Left renal cortex interstitium (tissue), 4 donors: ENCODE measurements around the gene KRI1. TPM values are rescaled to one million over a fixed set of nuclear protein-coding genes. Genes with fewer than 3 reads are reported as not detected.
"Not testable (repeated sequence)": the region's sequence is repeated elsewhere in the genome, so short reads cannot be mapped to it uniquely, and the experiment has no call there.

Source experiments
- DNase-seq, 4 donors: peaks; one replicate each; pipeline ENCODE4 v3.0.0-alpha.2; 2013; ENCODE audit warnings: low read depth in 4 of 4, low spot score in 2 of 4, missing footprints in 1 of 4
- polyA plus RNA-seq, 4 donors: library from polyadenylated mRNA; unstranded; fragments of 120-200 nt; gene quantifications; one replicate each; pipeline ENCODE4 v1.2.1, GENCODE V29; 2013; ENCODE audit not compliant: insufficient read length in 4 of 4

Gene KRI1
- polyA plus RNA-seq, 4 donors: 33.4 to 47.2 (median 37.2) TPM

GRCh38 chr19:10577951-10578350 lies 12.1 kb upstream of the KRI1 start:
- DNase-seq: no peak

GRCh38 chr19:10575011-10575716 lies 9.4 kb upstream of the KRI1 start:
- no peak for DNase-seq

- DNase-seq: no peak
Observed at GRCh38 chr19:10574462-10574861, 8.7 kb upstream of the KRI1 start.

GRCh38 chr19:10573793-10574192 lies 8.0 kb upstream of the KRI1 start:
- not testable (repeated sequence) for DNase-seq

GRCh38 chr19:10568826-10569651 lies 3.2 kb upstream of the KRI1 start, which contains the start of gene CDKN2D:
Gene CDKN2D (minus strand): TSS chr19:10568979. CDS start chr19:10568653, 326 bp downstream.
- peak in 3 of 4 donors; percentile 98 for DNase-seq

- no peak for DNase-seq
Observed at GRCh38 chr19:10568062-10568825, 2.4 kb upstream of the KRI1 start.

GRCh38 chr19:10567656-10568055 lies 1.8 kb upstream of the KRI1 start:
- no peak for DNase-seq

GRCh38 chr19:10566658-10567410 lies 1.0 kb upstream of the KRI1 start:
- no peak for DNase-seq

GRCh38 chr19:10566408-10566657 lies 523 bp upstream of the KRI1 start:
- no peak for DNase-seq

GRCh38 chr19:10565028-10565566 lies 713 bp downstream of the KRI1 start:
- DNase-seq: no peak

- no peak for DNase-seq
Observed at GRCh38 chr19:10562609-10563008, 3.2 kb downstream of the KRI1 start.

GRCh38 chr19:10560154-10560553 lies 5.7 kb downstream of the KRI1 start:
- DNase-seq: no peak

- DNase-seq: no peak
Observed at GRCh38 chr19:10557603-10558197, 8.1 kb downstream of the KRI1 start.

- no peak for DNase-seq
Observed at GRCh38 chr19:10555610-10555973, 10.2 kb downstream of the KRI1 start.

GRCh38 chr19:10554760-10555609 lies 10.8 kb downstream of the KRI1 start:
- no peak for DNase-seq

GRCh38 chr19:10553943-10554381 lies 11.8 kb downstream of the KRI1 start:
- no peak for DNase-seq

- no peak for DNase-seq
Observed at GRCh38 chr19:10553087-10553667, 12.6 kb downstream of the KRI1 start.

- DNase-seq: no peak
Observed at GRCh38 chr19:10552510-10553053, 13.2 kb downstream of the KRI1 start.
